ENCODE results near the gene AICDA. TPM values are rescaled to one million over a fixed set of nuclear protein-coding genes. Genes with fewer than 3 reads are reported as not detected.

Gene AICDA
- total and polyA plus RNA-seq, 10 of the 15 experiments (the other 5 are each of a cell fraction or from before 2014, with no cell fraction given), result 9.4 to 24.9 (median 16.6) TPM

DNA sequence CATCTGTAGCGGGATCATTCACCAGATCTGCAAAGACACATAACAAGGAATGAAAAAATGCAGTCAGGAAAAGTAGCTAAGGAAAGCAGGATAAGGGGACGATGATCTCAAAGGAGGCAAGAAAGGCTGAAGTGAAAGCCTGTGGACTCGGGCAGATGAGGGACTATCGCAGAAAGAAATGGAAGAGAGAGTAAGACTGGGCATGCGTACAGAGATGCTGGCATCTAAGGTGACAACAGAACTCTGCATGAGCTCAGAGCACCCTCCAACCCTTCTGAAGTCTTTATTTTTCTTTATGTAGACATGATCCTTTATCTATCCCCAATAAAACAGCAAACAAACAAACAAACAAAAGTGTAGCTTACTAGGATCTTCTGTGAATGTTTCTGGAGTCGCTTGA lies 42.8 kb upstream of the AICDA start:
- Histone ChIP-seq H3K4me2 (ENCODE audit: control insufficient read depth, insufficient read depth) (no peak overlapping the region), H2AFZ (ENCODE audit: control insufficient read depth, low read depth, low read length) (no peak overlapping the region), H4K20me1 (ENCODE audit: control insufficient read depth, insufficient read depth) (no peaks in the 10 kb centered on the region), H3K9ac (ENCODE audit: control insufficient read depth, insufficient read depth, low read length) (no peak overlapping the region), H3K36me3 (ENCODE audit: control insufficient read depth in 2 of 2, insufficient read depth in 2 of 2, low read length in 1 of 2) (no peaks in the 10 kb centered on the region), H3K4me1 (ENCODE audit: control insufficient read depth, insufficient read depth, low read length) (no peaks in the 10 kb centered on the region), H3K9me3 (replicated peaks; ENCODE audit: control insufficient read depth, insufficient read depth, low read length) (no peaks in the 10 kb centered on the region; the same call in 2 of the 3 replicates), H3K27me3 (replicated peaks in 1 of 2; ENCODE audit: control insufficient read depth in 2 of 2, insufficient read depth in 2 of 2, low read length in 1 of 2) (no peaks in the 10 kb centered on the region), H3K79me2 (ENCODE audit: control insufficient read depth, insufficient read depth, low read length) (no peaks in the 10 kb centered on the region), H3K4me3 (no peak overlapping the region), H3K27ac (ENCODE audit: control insufficient read depth, insufficient read depth) (no peak overlapping the region)
- SMC1A ChIA-PET (ENCODE audit: uncharacterized antibody, unreplicated experiment), result interaction anchor here (0.7 to 4.0 kb wide), 9 partner anchors 11 to 387 kb away, joined by 3 to 30 read pairs (median 4); no protein-coding TSS in a partner anchor
- POLR2A ChIA-PET, result no interaction called here
- intact Hi-C loops (cut with micrococcal nuclease; ENCODE audit: unreplicated experiment), result no loop called here
- WGBS (ENCODE audit: insufficient coverage, insufficient replicate concordance, low lambda C conversion rate, missing lambda C conversion rate), result 94% methylated on average over 6 of the region's 6 CpGs
- in situ Hi-C loops (cut with MboI), result no loop called here
- ATAC-seq, result no peak
- RAD21 ChIA-PET (ENCODE audit: unreplicated experiment), result interaction anchor here (0.9 to 4.0 kb wide), 3 partner anchors 46 to 235 kb away, joined by 4 to 31 read pairs (median 7); no protein-coding TSS in a partner anchor
- no peak for FAIRE-seq
- no peak for DNase-seq (ENCODE audit: low read depth, low spot score)
- no TSS peak for BruUV-seq (replicated peaks)
- CTCF ChIA-PET, result interaction anchor here (0.8 to 4.7 kb wide), 9 partner anchors 13 to 394 kb away, joined by 3 to 48 read pairs (median 4); no protein-coding TSS in a partner anchor
- TF ChIP-seq GATAD2B (conservative IDR thresholded peaks at IDR 0.05; ENCODE audit: low read depth), result no peak
- TF ChIP-seq, protein P1, sequence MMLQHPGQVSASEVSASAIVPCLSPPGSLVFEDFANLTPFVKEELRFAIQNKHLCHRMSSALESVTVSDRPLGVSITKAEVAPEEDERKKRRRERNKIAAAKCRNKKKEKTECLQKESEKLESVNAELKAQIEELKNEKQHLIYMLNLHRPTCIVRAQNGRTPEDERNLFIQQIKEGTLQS (IDR thresholded peaks at IDR 0.05; ENCODE audit: borderline replicate concordance, extremely low read depth, low read depth, low read length), result no peak
- TF ChIP-seq ZNF217 (IDR thresholded peaks at IDR 0.05), result no peak
- TF ChIP-seq IKZF1 (conservative IDR thresholded peaks at IDR 0.05), result no peak
- TF ChIP-seq ZZZ3 (IDR thresholded peaks at IDR 0.05; ENCODE audit: control insufficient read depth, insufficient read length, low read depth), result no peak
- no peak for TF ChIP-seq MYC (IDR thresholded peaks at IDR 0.05; ENCODE audit: insufficient read depth, insufficient read length, insufficient replicate concordance, low read length, severe bottlenecking)
- TF ChIP-seq ASH2L (IDR thresholded peaks at IDR 0.05; ENCODE audit: borderline replicate concordance, low read depth), result no peak
- TF ChIP-seq, protein P2, sequence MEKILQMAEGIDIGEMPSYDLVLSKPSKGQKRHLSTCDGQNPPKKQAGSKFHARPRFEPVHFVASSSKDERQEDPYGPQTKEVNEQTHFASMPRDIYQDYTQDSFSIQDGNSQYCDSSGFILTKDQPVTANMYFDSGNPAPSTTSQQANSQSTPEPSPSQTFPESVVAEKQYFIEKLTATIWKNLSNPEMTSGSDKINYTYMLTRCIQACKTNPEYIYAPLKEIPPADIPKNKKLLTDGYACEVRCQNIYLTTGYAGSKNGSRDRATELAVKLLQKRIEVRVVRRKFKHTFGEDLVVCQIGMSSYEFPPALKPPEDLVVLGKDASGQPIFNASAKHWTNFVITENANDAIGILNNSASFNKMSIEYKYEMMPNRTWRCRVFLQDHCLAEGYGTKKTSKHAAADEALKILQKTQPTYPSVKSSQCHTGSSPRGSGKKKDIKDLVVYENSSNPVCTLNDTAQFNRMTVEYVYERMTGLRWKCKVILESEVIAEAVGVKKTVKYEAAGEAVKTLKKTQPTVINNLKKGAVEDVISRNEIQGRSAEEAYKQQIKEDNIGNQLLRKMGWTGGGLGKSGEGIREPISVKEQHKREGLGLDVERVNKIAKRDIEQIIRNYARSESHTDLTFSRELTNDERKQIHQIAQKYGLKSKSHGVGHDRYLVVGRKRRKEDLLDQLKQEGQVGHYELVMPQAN (conservative IDR thresholded peaks at IDR 0.05), result no peak
- no peak for TF ChIP-seq WRNIP1 (IDR thresholded peaks at IDR 0.05; ENCODE audit: borderline replicate concordance, low read depth, low read length)
- TF ChIP-seq LARP7 (IDR thresholded peaks at IDR 0.05), result no peak
- no peak for TF ChIP-seq NR2F1 (conservative IDR thresholded peaks at IDR 0.05)
- TF ChIP-seq EZH2 (IDR thresholded peaks at IDR 0.05; ENCODE audit: borderline replicate concordance, control insufficient read depth, low read depth, low read length), result no peak
- no peak for TF ChIP-seq TBL1XR1 (IDR thresholded peaks at IDR 0.05; ENCODE audit: low read depth, low read length)
- TF ChIP-seq, protein P3, sequence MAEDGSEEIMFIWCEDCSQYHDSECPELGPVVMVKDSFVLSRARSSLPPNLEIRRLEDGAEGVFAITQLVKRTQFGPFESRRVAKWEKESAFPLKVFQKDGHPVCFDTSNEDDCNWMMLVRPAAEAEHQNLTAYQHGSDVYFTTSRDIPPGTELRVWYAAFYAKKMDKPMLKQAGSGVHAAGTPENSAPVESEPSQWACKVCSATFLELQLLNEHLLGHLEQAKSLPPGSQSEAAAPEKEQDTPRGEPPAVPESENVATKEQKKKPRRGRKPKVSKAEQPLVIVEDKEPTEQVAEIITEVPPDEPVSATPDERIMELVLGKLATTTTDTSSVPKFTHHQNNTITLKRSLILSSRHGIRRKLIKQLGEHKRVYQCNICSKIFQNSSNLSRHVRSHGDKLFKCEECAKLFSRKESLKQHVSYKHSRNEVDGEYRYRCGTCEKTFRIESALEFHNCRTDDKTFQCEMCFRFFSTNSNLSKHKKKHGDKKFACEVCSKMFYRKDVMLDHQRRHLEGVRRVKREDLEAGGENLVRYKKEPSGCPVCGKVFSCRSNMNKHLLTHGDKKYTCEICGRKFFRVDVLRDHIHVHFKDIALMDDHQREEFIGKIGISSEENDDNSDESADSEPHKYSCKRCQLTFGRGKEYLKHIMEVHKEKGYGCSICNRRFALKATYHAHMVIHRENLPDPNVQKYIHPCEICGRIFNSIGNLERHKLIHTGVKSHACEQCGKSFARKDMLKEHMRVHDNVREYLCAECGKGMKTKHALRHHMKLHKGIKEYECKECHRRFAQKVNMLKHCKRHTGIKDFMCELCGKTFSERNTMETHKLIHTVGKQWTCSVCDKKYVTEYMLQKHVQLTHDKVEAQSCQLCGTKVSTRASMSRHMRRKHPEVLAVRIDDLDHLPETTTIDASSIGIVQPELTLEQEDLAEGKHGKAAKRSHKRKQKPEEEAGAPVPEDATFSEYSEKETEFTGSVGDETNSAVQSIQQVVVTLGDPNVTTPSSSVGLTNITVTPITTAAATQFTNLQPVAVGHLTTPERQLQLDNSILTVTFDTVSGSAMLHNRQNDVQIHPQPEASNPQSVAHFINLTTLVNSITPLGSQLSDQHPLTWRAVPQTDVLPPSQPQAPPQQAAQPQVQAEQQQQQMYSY (CRISPR knock-in tag; IDR thresholded peaks at IDR 0.05), result no peak

Measured in GM12878 (cell line).